OCI-LY7 (cell line): Measurements from ENCODE around the gene STX8.

Experiments
- EZH2phosphoT487 ChIP-seq: fragments of 200-600 bp; sonication (generic); IDR thresholded peaks from 2 replicates; pipeline ENCODE4 v1.6.1; 2018; ENCODE audit warnings: low read depth, borderline replicate concordance, mild to moderate bottlenecking, mixed run types, antibody characterized with exemption, low read length, moderate library complexity, mixed read lengths
- TF ChIP-seq, protein P1 (sequence below): fragments of 200-600 bp; sonication (generic); conservative IDR thresholded peaks from 2 replicates; pipeline ENCODE4 v1.5.1; 2014; ENCODE audit warnings: mild to moderate bottlenecking, antibody characterized with exemption, low read length, moderate library complexity, mixed read lengths

DNA sequence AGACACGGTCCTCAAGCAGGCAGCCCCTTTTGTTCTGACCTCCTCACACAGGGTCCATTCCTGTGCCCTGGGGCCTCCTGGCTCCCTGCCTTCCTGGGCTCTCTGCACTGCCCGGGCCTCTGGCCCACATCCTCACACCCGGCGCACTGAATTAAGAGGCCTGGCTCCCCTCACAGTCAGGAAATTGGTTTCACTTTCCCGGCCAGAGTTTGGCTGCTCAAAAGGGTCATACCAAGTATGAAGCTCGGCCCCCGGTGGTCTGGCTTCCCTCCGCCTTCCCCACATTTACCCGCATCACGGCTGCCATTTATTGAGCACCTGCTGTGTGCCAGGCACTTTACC, 334.3 kb downstream of the STX8 start:
- no peak for TF ChIP-seq EZH2phosphoT487
- TF ChIP-seq, protein P1, sequence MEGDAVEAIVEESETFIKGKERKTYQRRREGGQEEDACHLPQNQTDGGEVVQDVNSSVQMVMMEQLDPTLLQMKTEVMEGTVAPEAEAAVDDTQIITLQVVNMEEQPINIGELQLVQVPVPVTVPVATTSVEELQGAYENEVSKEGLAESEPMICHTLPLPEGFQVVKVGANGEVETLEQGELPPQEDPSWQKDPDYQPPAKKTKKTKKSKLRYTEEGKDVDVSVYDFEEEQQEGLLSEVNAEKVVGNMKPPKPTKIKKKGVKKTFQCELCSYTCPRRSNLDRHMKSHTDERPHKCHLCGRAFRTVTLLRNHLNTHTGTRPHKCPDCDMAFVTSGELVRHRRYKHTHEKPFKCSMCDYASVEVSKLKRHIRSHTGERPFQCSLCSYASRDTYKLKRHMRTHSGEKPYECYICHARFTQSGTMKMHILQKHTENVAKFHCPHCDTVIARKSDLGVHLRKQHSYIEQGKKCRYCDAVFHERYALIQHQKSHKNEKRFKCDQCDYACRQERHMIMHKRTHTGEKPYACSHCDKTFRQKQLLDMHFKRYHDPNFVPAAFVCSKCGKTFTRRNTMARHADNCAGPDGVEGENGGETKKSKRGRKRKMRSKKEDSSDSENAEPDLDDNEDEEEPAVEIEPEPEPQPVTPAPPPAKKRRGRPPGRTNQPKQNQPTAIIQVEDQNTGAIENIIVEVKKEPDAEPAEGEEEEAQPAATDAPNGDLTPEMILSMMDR: no peak
